HCT116 (cell line): Measurements from ENCODE around the gene SPSB2. TPM values are rescaled to one million over a fixed set of nuclear protein-coding genes. Genes with fewer than 3 reads are reported as not detected.

Experiments
- ATAC-seq: fragments of 200-7000 bp; cut with Tn5 transposase; 2 replicates; pipeline ENCODE4 v1.9.1; 2020; ENCODE audit warnings: mild to moderate bottlenecking, moderate library complexity
- BruUV-seq: library from RNA; stranded (reverse); fragments of 400-500 nt; replicated peaks from 2 replicates; lab custom pipeline; 2021; lab: Mats Ljungman, UMichigan
- CTCF ChIA-PET: fragments of 300-600 bp; sonication (Branson Sonifier 250); formaldehyde crosslinking; loops from one replicate; lab custom pipeline; 2021; ENCODE audit warnings: antibody characterized with exemption; lab: Charles Lee
- POLR2A ChIA-PET: fragments of 300-600, 350-600 bp; sonication (Branson Sonifier 250); formaldehyde crosslinking; loops from one replicate; lab custom pipeline; 2021; ENCODE audit warnings: antibody characterized with exemption; lab: Charles Lee
- RAD21 ChIA-PET, 2 experiments: fragments of 300-600 bp; sonication (Branson Sonifier 250); formaldehyde crosslinking; loops; one replicate each; lab custom pipeline; 2023; ENCODE audit warnings: low total read pairs in 2 of 2; ENCODE audit not compliant: uncharacterized antibody in 2 of 2, unreplicated experiment in 2 of 2, low non-redundant PET in 1 of 2; lab: Charles Lee
- DNase-seq: peaks from one replicate; pipeline ENCODE4 v3.0.0-alpha.2; 2010; ENCODE audit warnings: low read depth, low spot score
- H2AFZ ChIP-seq: fragments of 200-600 bp; shearing (Covaris generic), sonication (generic); 2 replicates; pipeline ENCODE4 v1.6.1; 2017; ENCODE audit warnings: low read depth, mixed run types, mixed read lengths, antibody characterized with exemption, low read length; ENCODE audit not compliant: poor library complexity, severe bottlenecking
- H3K27ac ChIP-seq: 2 replicates; pipeline ENCODE4 v1.5.1; 2012; ENCODE audit warnings: low read depth, low read length
- H3K27me3 ChIP-seq: fragments of 200-600 bp; sonication (generic); 2 replicates; pipeline ENCODE4 v1.6.1; 2016; ENCODE audit warnings: mixed run types, low read length, mixed read lengths; ENCODE audit not compliant: insufficient read depth
- H3K36me3 ChIP-seq, 2 experiments: fragments of 200-500 bp in 1 of 2; fragments of 200-600 bp in 1 of 2; sonication (Bioruptor generic) in 1 of 2; sonication (generic) in 1 of 2; 2 replicates each; pipeline versions ENCODE4 v1.5.1 to v1.6.1; 2014 to 2016; ENCODE audit warnings: low read length in 2 of 2, inconsistent platforms in 1 of 2, mixed read lengths in 1 of 2, mixed run types in 1 of 2; ENCODE audit not compliant: insufficient read depth in 2 of 2, control insufficient read depth in 1 of 2
- H3K4me1 ChIP-seq, 2 experiments: fragments of 200-600 bp in 1 of 2; sonication (generic) in 1 of 2; 2 replicates each; pipeline versions ENCODE4 v1.5.1 to v1.6.1; 2012 to 2017; ENCODE audit warnings: low read length in 2 of 2, inconsistent platforms in 1 of 2, mild to moderate bottlenecking in 1 of 2, mixed read lengths in 1 of 2, mixed run types in 1 of 2, moderate library complexity in 1 of 2; ENCODE audit not compliant: insufficient read depth in 2 of 2, control insufficient read depth in 1 of 2
- H3K4me2 ChIP-seq: fragments of 200-600 bp; sonication (generic); 2 replicates; pipeline ENCODE4 v1.6.1; 2017; ENCODE audit warnings: mixed run types, low read length, mixed read lengths
- H3K4me3 ChIP-seq, 2 experiments: fragments of 200-600 bp in 1 of 2; sonication (generic) in 1 of 2; replicated peaks in 1 of 2; 2 replicates each; pipeline ENCODE4 v1.5.1; 2011 to 2016; ENCODE audit warnings: low read length in 2 of 2, control low read depth in 1 of 2, low read depth in 1 of 2, mild to moderate bottlenecking in 1 of 2, mixed read lengths in 1 of 2, mixed run types in 1 of 2
- H3K79me2 ChIP-seq: fragments of 200-600 bp; sonication (generic); 2 replicates; pipeline ENCODE4 v1.6.1; 2017; ENCODE audit warnings: mild to moderate bottlenecking, mixed run types, low read length, moderate library complexity, mixed read lengths; ENCODE audit not compliant: insufficient read depth
- H3K9ac ChIP-seq: fragments of 200-600 bp; sonication (generic); 2 replicates; pipeline ENCODE4 v1.6.1; 2016; ENCODE audit warnings: low read length, mixed read lengths
- H3K9me2 ChIP-seq: fragments of 200-600 bp; sonication (generic), shearing (Covaris generic); 2 replicates; pipeline ENCODE4 v1.6.1; 2017; ENCODE audit warnings: mixed run types, mild to moderate bottlenecking, moderate library complexity; ENCODE audit not compliant: insufficient read depth
- H3K9me3 ChIP-seq, 2 experiments: fragments of 200-500 bp in 1 of 2; fragments of 200-600 bp in 1 of 2; sonication (Bioruptor generic) in 1 of 2; sonication (generic) in 1 of 2; 2 replicates each; pipeline ENCODE4 v1.6.1; 2014 to 2017; ENCODE audit warnings: low read length in 2 of 2, mixed read lengths in 2 of 2, inconsistent platforms in 1 of 2, low read depth in 1 of 2, mild to moderate bottlenecking in 1 of 2, mixed run types in 1 of 2, moderate library complexity in 1 of 2; ENCODE audit not compliant: control insufficient read depth in 1 of 2, insufficient read depth in 1 of 2
- H4K20me1 ChIP-seq: fragments of 200-600 bp; sonication (generic), shearing (Covaris generic); 2 replicates; pipeline ENCODE4 v1.6.1; 2017; ENCODE audit warnings: mixed run types, mild to moderate bottlenecking, moderate library complexity; ENCODE audit not compliant: insufficient read depth
- CBX3 ChIP-seq: IDR thresholded peaks from 2 replicates; pipeline ENCODE4 v1.6.1; 2012; ENCODE audit warnings: low read depth
- CEBPB ChIP-seq: IDR thresholded peaks from 2 replicates; pipeline ENCODE4 v1.6.1; 2012; ENCODE audit warnings: low read depth
- EGR1 ChIP-seq: IDR thresholded peaks from 2 replicates; pipeline ENCODE4 v1.6.1; 2012; ENCODE audit warnings: low read depth
- ELF1 ChIP-seq: IDR thresholded peaks from 2 replicates; pipeline ENCODE4 v1.6.1; 2012; ENCODE audit warnings: low read depth, borderline replicate concordance
- JUND ChIP-seq: IDR thresholded peaks from 2 replicates; pipeline ENCODE4 v1.6.1; 2012
- POLR2A ChIP-seq: IDR thresholded peaks from 2 replicates; pipeline ENCODE4 v1.7.0; 2011; ENCODE audit warnings: borderline replicate concordance; ENCODE audit not compliant: insufficient read depth, insufficient read length; ENCODE audit errors: extremely low read depth
- POLR2AphosphoS5 ChIP-seq: IDR thresholded peaks from 2 replicates; pipeline ENCODE4 v1.6.1; 2011; ENCODE audit warnings: mild to moderate bottlenecking, low read depth, low read length, moderate library complexity
- RAD21 ChIP-seq: IDR thresholded peaks from 2 replicates; pipeline ENCODE4 v1.6.1; 2012; ENCODE audit warnings: low read depth, mild to moderate bottlenecking
- SIN3A ChIP-seq: IDR thresholded peaks from 2 replicates; pipeline ENCODE4 v1.6.1; 2012; ENCODE audit warnings: low read depth
- SP1 ChIP-seq: IDR thresholded peaks from 2 replicates; pipeline ENCODE4 v1.6.1; 2012; ENCODE audit warnings: low read depth
- YY1 ChIP-seq: IDR thresholded peaks from 2 replicates; pipeline ENCODE4 v1.6.1; 2011; ENCODE audit warnings: low read length, low read depth, moderate library complexity, mild to moderate bottlenecking; ENCODE audit not compliant: insufficient replicate concordance; ENCODE audit errors: extremely low read depth
- ZNF274 ChIP-seq: fragments of 200-500 bp; sonication (Bioruptor generic); IDR thresholded peaks from 2 replicates; pipeline ENCODE4 v1.6.1; 2014; ENCODE audit warnings: mild to moderate bottlenecking, low read depth, low read length, inconsistent platforms
- intact Hi-C: fragments of 100-400 bp; cut with micrococcal nuclease; formaldehyde crosslinking; loops from 2 replicates; pipeline ENCODE4 v1.10.0; 2022
- total RNA-seq: library from RNA; stranded (reverse); gene quantifications from one replicate; pipeline ENCODE4 v1.2.1, GENCODE V29; 2021; ENCODE audit not compliant: unreplicated experiment
- TF ChIP-seq, protein P1 (sequence below): IDR thresholded peaks from 2 replicates; pipeline ENCODE4 v1.6.1; 2011; ENCODE audit warnings: mild to moderate bottlenecking, low read length, moderate library complexity; ENCODE audit not compliant: insufficient replicate concordance; ENCODE audit errors: extremely low read depth
- TF ChIP-seq, protein P2 (sequence below): IDR thresholded peaks from 2 replicates; pipeline ENCODE4 v1.6.1; 2012
- TF ChIP-seq, protein P3 (sequence below): IDR thresholded peaks from 2 replicates; pipeline ENCODE4 v1.6.1; 2012

SPSB2 gene
- total RNA-seq, 1 experiment from 2014 or later: 10.0 TPM

DNA sequence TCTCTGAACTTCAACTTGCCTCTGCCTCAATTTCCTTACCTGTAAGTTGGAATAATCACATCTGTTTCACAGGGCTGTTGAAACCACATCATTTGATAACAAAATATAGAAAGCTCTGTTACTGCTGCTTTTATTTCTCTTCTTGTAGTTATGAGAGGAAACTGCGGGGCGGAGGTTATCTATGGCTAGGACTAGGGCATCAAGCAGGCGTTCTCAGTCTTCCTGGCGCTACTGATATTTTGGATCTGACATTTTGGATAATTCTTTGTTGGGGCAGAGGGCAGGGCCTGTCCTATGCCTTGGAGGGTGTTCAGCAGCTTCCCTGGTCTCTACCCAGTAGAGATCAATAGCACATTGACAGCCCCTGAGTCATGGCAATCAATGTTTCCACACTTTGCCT is 41.0 kb downstream of the SPSB2 start:
- Histone ChIP-seq H3K4me1 (peaks cover 8 to 31% of the 10 kb centered on the region in 2 experiments), H2AFZ (no peak overlapping the region), H3K27ac (no peak overlapping the region), H3K27me3 (no peaks in the 10 kb centered on the region), H3K36me3 (peaks cover 8 to 28% of the 10 kb centered on the region in 2 experiments; a peak in 3 of 4 replicates), H3K9ac (no peak overlapping the region), H3K4me3 (no peak overlapping the region), H3K4me2 (no peak overlapping the region), H4K20me1 (no peaks in the 10 kb centered on the region), H3K9me2 (no peaks in the 10 kb centered on the region), H3K9me3 (no peaks in the 10 kb centered on the region), H3K79me2 (peaks cover 28% of the 10 kb centered on the region)
- ChIA-PET RAD21 (no interaction called here), CTCF (interaction anchor here (5.5 kb wide), 1 partner anchor 20 kb away, joined by 38 read pairs; the partner anchor contains the start of genes CDCA3 and USP5), POLR2A (interaction anchor here (1.0 to 4.3 kb wide), 2 partner anchors 19 to 20 kb away, joined by 4 to 17 read pairs; partner anchors contain the start of genes CDCA3 and USP5)
- no TSS peak for BruUV-seq
- no peak for TF ChIP-seq CEBPB
- no peak for TF ChIP-seq POLR2AphosphoS5
- TF ChIP-seq, protein P1, sequence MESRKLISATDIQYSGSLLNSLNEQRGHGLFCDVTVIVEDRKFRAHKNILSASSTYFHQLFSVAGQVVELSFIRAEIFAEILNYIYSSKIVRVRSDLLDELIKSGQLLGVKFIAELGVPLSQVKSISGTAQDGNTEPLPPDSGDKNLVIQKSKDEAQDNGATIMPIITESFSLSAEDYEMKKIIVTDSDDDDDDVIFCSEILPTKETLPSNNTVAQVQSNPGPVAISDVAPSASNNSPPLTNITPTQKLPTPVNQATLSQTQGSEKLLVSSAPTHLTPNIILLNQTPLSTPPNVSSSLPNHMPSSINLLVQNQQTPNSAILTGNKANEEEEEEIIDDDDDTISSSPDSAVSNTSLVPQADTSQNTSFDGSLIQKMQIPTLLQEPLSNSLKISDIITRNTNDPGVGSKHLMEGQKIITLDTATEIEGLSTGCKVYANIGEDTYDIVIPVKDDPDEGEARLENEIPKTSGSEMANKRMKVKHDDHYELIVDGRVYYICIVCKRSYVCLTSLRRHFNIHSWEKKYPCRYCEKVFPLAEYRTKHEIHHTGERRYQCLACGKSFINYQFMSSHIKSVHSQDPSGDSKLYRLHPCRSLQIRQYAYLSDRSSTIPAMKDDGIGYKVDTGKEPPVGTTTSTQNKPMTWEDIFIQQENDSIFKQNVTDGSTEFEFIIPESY: no peak
- no peak for TF ChIP-seq ZNF274
- no peak for TF ChIP-seq CBX3
- TF ChIP-seq EGR1: no peak
- no peak for TF ChIP-seq YY1
- TF ChIP-seq, protein P2, sequence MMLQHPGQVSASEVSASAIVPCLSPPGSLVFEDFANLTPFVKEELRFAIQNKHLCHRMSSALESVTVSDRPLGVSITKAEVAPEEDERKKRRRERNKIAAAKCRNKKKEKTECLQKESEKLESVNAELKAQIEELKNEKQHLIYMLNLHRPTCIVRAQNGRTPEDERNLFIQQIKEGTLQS: no peak
- TF ChIP-seq SIN3A: no peak
- no peak for TF ChIP-seq JUND
- no peak for TF ChIP-seq POLR2A
- no peak for TF ChIP-seq SP1
- TF ChIP-seq RAD21: no peak
- TF ChIP-seq ELF1: no peak
- TF ChIP-seq, protein P3, sequence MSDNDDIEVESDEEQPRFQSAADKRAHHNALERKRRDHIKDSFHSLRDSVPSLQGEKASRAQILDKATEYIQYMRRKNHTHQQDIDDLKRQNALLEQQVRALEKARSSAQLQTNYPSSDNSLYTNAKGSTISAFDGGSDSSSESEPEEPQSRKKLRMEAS: no peak
- no peak for ATAC-seq
- intact Hi-C loops: no loop called here
- no peak for DNase-seq
